ENCODE measurements around the gene POC1A. TPM values are rescaled to one million over a fixed set of nuclear protein-coding genes. Genes with fewer than 3 reads are reported as not detected.

The POC1A gene
- total and polyA plus RNA-seq, 2 donors (not counting 1 experiment from before 2014, with no cell fraction given): 3.8 to 17.7 TPM

DNA sequence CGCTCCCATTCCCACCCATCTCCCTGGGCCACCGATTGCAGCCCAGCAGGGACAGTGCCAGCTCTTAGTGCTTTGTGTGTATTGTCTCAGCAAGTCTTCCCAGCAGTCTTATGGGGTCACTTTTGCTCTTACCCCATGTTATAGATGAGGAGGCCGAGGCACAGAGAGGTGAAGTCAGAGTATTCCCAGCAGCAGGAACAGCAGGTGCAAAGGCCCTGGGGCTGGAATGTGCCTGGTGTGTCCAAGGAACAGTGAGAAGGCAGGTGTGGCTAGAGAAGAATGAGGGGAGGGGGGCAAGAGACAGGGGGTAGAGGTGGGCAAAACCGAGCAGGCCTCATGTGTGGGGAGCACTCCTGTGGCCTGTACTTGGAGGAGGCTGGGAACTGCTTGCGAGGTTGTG is 85.1 kb downstream of the POC1A start:
- Histone ChIP-seq H3K9ac (ENCODE audit: insufficient read depth, low read length) (no peak overlapping the region), H3K9me3 (ENCODE audit: control insufficient read depth, insufficient read depth, low read depth, low read length) (no peaks in the 10 kb centered on the region), H3K4me1 (ENCODE audit: control insufficient read depth, extremely low read depth, insufficient read depth, low read length) (no peaks in the 10 kb centered on the region), H2AFZ (ENCODE audit: low read length) (no peak overlapping the region), H3K79me2 (ENCODE audit: control insufficient read depth, insufficient read depth, low read length) (no peaks in the 10 kb centered on the region), H4K20me1 (ENCODE audit: control insufficient read depth, extremely low read depth, insufficient read depth, low read length) (no peaks in the 10 kb centered on the region), H3K4me2 (ENCODE audit: extremely low read depth, insufficient read depth, low read length) (no peak overlapping the region), H3K36me3 (ENCODE audit: control insufficient read depth, insufficient read depth, low read length) (no peaks in the 10 kb centered on the region), H3K27me3 (ENCODE audit: control insufficient read depth, insufficient read depth, low read length) (no peaks in the 10 kb centered on the region), H3K4me3 (replicated peaks in 1 of 4; ENCODE audit: control extremely low read depth in 1 of 4, insufficient read depth in 1 of 4, low read depth in 3 of 4, low read length in 4 of 4) (no peak overlapping the region), H3K27ac (ENCODE audit: insufficient read depth, low read length) (no peak overlapping the region)
- no peak for DNase-seq (ENCODE audit: low read depth in 2 of 2)
- TF ChIP-seq, protein P1, sequence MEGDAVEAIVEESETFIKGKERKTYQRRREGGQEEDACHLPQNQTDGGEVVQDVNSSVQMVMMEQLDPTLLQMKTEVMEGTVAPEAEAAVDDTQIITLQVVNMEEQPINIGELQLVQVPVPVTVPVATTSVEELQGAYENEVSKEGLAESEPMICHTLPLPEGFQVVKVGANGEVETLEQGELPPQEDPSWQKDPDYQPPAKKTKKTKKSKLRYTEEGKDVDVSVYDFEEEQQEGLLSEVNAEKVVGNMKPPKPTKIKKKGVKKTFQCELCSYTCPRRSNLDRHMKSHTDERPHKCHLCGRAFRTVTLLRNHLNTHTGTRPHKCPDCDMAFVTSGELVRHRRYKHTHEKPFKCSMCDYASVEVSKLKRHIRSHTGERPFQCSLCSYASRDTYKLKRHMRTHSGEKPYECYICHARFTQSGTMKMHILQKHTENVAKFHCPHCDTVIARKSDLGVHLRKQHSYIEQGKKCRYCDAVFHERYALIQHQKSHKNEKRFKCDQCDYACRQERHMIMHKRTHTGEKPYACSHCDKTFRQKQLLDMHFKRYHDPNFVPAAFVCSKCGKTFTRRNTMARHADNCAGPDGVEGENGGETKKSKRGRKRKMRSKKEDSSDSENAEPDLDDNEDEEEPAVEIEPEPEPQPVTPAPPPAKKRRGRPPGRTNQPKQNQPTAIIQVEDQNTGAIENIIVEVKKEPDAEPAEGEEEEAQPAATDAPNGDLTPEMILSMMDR (conservative IDR thresholded peaks at IDR 0.05 in 1 of 2, IDR thresholded peaks at IDR 0.05 in 1 of 2; ENCODE audit: low read depth in 1 of 2, low read length in 2 of 2): no peak
- no peak for TF ChIP-seq EZH2 (IDR thresholded peaks at IDR 0.05; ENCODE audit: low read length, missing control alignments)

DNA sequence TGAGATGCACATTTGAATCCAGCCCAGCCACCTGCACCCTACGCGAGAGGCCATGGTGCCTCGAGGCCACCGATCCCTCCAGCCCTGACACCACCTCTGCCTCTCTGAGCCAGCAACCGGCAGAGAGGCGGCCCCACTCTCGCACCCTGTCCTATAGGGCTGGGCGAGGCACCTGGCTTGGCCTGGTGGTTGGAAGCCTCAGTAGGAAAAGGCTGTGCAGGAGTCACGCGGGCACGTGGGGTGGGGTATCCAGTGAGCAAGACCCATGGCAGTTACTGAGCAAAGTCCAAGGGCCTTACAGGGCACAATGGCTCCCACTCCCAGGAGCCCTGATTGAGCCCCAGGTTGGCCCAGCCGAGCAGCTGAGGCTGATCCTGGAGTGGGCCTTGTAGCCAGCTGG is 85.5 kb downstream of the POC1A start:
- Histone ChIP-seq H3K79me2 (ENCODE audit: control insufficient read depth, insufficient read depth, low read length) (no peaks in the 10 kb centered on the region), H3K9me3 (ENCODE audit: control insufficient read depth, insufficient read depth, low read depth, low read length) (no peaks in the 10 kb centered on the region), H4K20me1 (ENCODE audit: control insufficient read depth, extremely low read depth, insufficient read depth, low read length) (no peaks in the 10 kb centered on the region), H3K4me3 (replicated peaks in 1 of 4; ENCODE audit: control extremely low read depth in 1 of 4, insufficient read depth in 1 of 4, low read depth in 3 of 4, low read length in 4 of 4) (no peak overlapping the region), H2AFZ (ENCODE audit: low read length) (no peak overlapping the region), H3K27me3 (ENCODE audit: control insufficient read depth, insufficient read depth, low read length) (no peaks in the 10 kb centered on the region), H3K9ac (ENCODE audit: insufficient read depth, low read length) (no peak overlapping the region), H3K27ac (ENCODE audit: insufficient read depth, low read length) (no peak overlapping the region), H3K4me2 (ENCODE audit: extremely low read depth, insufficient read depth, low read length) (no peak overlapping the region), H3K36me3 (ENCODE audit: control insufficient read depth, insufficient read depth, low read length) (no peaks in the 10 kb centered on the region), H3K4me1 (ENCODE audit: control insufficient read depth, extremely low read depth, insufficient read depth, low read length) (no peaks in the 10 kb centered on the region)
- no peak for DNase-seq (ENCODE audit: low read depth in 2 of 2)
- no peak for TF ChIP-seq EZH2 (IDR thresholded peaks at IDR 0.05; ENCODE audit: low read length, missing control alignments)
- TF ChIP-seq, protein P1 (conservative IDR thresholded peaks at IDR 0.05 in 1 of 2, IDR thresholded peaks at IDR 0.05 in 1 of 2; ENCODE audit: low read depth in 1 of 2, low read length in 2 of 2): no peak

DNA sequence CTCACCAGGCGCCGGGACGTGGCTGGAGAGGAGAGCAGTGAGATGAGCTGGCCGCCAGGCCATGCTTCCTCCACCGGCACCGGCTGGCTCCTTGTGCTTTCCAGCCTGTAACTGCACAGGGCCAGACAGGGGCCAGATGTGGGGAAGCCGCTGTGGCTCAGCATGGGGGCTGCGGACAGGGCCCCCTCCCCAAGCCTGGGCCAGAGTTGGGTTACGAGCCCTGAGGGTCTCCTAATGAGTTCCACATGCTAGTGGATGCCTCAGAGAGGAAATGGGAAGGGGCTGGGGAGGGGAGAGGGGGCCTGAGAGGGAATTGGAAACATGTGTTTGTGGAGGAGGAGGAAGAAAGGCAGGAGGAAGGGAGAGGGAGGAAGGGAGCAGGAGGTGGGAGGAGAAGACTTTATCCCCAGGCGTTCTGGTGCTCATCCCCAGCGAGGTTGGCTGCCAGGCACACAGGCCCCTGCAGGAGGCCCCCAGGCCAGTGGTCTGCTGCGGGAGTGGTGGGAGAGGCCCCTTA is 86.1 kb downstream of the POC1A start:
- Histone ChIP-seq H3K36me3 (ENCODE audit: control insufficient read depth, insufficient read depth, low read length) (no peaks in the 10 kb centered on the region), H3K9me3 (ENCODE audit: control insufficient read depth, insufficient read depth, low read depth, low read length) (no peaks in the 10 kb centered on the region), H3K4me3 (replicated peaks in 1 of 4; ENCODE audit: control extremely low read depth in 1 of 4, insufficient read depth in 1 of 4, low read depth in 3 of 4, low read length in 4 of 4) (no peak overlapping the region), H3K9ac (ENCODE audit: insufficient read depth, low read length) (no peak overlapping the region), H4K20me1 (ENCODE audit: control insufficient read depth, extremely low read depth, insufficient read depth, low read length) (no peaks in the 10 kb centered on the region), H3K27ac (ENCODE audit: insufficient read depth, low read length) (no peak overlapping the region), H3K4me1 (ENCODE audit: control insufficient read depth, extremely low read depth, insufficient read depth, low read length) (no peaks in the 10 kb centered on the region), H2AFZ (ENCODE audit: low read length) (no peak overlapping the region), H3K79me2 (ENCODE audit: control insufficient read depth, insufficient read depth, low read length) (no peaks in the 10 kb centered on the region), H3K27me3 (ENCODE audit: control insufficient read depth, insufficient read depth, low read length) (no peaks in the 10 kb centered on the region), H3K4me2 (ENCODE audit: extremely low read depth, insufficient read depth, low read length) (no peak overlapping the region)
- peak in 1 of 2 donors; percentile 43 for DNase-seq (ENCODE audit: low read depth in 2 of 2)
- no peak for TF ChIP-seq EZH2 (IDR thresholded peaks at IDR 0.05; ENCODE audit: low read length, missing control alignments)
- TF ChIP-seq, protein P1 (conservative IDR thresholded peaks at IDR 0.05 in 1 of 2, IDR thresholded peaks at IDR 0.05 in 1 of 2; ENCODE audit: low read depth in 1 of 2, low read length in 2 of 2): no peak

All from fibroblast of lung (primary cell).